ENCODE results near the gene ALDH4A1.

ALDH4A1 gene

GRCh38 chr1:18939398-18940302 is 37.3 kb upstream of the ALDH4A1 start:
- DNase-seq: no peak

DNA sequence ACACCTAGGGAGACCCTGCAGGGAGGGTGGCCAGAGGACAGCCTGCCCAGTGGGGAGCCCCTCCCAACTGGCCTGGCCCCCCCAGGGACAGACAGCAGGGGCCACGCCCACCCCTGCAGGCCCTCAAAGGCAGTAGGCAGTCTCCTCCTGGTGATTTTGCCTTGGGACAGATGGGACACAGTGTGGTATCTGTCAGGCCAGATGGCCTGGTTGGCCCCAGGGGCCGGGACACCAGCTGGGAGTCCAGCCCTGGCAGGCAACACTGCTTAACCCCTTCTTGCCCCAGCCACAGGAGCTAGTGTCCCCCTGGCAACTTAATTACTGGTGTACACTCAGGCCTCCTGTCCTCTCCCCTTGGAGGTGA is 36.3 kb upstream of the ALDH4A1 start:
- no peak for DNase-seq

DNA sequence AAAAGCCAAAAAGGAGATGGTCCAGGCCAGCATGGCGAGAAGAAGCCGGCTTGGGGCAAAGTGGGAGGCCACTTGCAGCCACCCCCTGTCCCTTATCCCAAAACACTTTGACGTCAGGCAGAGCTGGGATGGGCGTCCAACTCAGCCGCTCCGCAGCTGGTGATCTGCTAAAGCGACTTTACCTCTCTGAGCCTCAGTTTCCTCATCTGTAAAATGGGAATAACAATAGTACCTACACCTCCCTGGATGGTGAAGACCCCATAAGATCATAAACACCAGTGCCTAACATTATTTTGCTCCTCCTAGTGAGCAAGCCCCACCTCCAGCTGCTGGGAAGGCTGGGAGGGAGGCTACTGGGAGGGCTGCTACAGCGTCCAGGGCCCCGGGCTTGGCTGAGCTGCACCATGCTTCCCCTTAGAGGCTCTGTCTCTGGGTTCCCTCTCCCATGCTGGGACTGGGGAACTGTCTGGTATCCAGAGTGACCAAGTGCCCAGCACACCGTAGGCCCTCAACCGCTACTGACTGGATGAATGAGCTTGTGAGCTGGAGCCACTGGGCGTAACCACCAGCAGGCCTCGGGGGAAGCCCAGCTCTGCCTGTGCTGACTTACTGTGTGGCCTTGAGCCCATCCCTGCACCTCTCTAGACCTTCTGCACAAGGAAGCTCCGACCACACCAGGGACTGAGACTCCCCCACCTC is 35.8 kb upstream of the ALDH4A1 start:
- no peak for DNase-seq

GRCh38 chr1:18937539-18937938 is 35.2 kb upstream of the ALDH4A1 start:
- no peak for DNase-seq

GRCh38 chr1:18936814-18937481 is 34.6 kb upstream of the ALDH4A1 start:
- no peak for DNase-seq

GRCh38 chr1:18936471-18936813 is 34.1 kb upstream of the ALDH4A1 start:
- DNase-seq: no peak

DNA sequence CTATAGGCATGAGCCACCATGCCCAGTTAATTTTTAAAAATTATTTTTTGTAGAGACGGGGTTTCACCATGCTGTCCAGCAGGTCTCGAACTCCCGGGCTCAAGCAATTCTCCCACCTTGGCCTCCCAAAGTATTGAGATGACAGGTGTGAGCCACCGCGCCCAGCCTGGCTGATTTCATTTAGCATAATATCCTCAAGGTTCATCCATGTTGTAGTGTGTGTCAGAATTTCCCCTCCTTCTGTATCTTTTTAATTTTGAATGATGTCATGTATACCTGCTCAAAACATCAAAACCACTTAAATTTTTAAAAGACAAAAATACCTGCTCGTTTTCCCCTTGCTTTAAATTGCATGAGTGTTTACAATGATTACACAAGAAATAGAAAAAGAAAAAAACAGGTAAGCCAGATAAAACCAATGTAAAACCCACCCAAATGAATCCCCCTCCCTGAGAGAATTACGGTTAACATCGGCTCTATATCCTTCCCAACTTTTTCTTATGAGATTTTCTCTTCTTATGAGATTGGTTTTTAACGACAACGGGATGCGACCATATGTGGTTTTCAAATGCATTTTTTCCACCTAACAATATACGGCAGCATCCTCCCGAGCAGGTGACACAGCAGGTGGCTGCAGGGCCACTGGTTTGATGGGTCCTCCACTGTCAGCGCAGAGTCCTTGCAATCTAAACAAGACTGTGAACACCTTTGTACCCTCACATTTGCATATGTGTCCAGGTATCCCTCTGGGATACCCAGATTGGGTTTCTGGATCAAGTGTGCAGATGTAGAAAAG is 32.0 kb upstream of the ALDH4A1 start:
- DNase-seq: no peak

GRCh38 chr1:18932879-18933278 is 30.5 kb upstream of the ALDH4A1 start:
- no peak for DNase-seq

- DNase-seq: no peak
Measured at GRCh38 chr1:18932387-18932786, 30.0 kb upstream of the ALDH4A1 start.

- no peak for DNase-seq
Measured at GRCh38 chr1:18931730-18932129, 29.4 kb upstream of the ALDH4A1 start.

GRCh38 chr1:18929686-18930085 is 27.3 kb upstream of the ALDH4A1 start:
- no peak for DNase-seq

- DNase-seq: no peak
Measured at GRCh38 chr1:18928985-18929384, 26.6 kb upstream of the ALDH4A1 start.

DNA sequence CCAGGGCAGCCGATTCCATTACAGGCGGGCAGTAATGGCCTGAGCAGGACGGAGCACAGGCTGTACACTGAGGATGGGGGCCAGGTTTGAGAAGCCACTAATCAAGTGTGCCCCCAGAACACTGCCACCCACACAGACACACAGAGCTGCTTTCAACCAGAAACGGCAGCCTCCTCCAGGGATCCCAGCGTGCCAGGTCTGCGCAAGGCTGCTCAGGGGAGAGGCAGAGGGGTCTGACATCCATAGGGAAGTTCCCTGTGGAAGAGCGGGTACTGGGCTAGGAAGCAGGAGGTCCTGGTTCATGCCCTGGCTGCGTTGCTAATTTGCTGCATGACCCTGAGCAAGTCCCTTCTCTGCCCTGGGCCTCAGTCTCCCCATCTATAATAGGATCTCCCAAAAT is 26.1 kb upstream of the ALDH4A1 start:
- DNase-seq: no peak

DNA sequence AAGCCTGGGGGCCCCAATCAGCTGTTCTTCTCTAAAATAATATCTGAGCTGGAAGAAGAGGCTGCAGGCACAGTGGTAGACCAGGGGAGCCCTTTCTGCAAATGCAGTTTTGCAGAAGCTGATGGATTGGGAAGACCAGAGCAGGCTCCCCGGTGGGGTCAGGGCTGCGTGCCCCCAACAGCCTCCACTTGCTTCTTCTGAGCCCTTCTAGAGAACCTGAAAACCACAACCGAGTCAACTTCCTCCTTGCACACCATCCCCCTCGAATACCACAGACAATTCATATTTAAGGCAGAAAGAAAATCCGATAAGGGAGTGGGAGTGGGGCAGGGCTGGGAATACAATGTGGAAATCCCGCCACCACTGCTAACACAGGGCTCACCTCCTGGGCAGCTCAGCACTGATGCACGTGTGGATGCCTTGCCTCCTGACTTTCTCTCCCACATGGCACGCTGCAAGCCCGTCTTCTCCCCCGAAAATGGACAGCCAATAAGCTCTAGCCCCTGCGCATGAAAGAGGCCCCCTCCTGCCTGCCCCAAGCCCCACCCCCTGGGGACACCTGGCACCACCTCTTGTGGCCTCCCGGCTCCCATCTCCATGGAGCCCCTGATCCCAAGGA is 25.4 kb upstream of the ALDH4A1 start:
- DNase-seq: peak; percentile 78

GRCh38 chr1:18927082-18927653 is 24.8 kb upstream of the ALDH4A1 start:
- DNase-seq: peak; percentile 46

DNA sequence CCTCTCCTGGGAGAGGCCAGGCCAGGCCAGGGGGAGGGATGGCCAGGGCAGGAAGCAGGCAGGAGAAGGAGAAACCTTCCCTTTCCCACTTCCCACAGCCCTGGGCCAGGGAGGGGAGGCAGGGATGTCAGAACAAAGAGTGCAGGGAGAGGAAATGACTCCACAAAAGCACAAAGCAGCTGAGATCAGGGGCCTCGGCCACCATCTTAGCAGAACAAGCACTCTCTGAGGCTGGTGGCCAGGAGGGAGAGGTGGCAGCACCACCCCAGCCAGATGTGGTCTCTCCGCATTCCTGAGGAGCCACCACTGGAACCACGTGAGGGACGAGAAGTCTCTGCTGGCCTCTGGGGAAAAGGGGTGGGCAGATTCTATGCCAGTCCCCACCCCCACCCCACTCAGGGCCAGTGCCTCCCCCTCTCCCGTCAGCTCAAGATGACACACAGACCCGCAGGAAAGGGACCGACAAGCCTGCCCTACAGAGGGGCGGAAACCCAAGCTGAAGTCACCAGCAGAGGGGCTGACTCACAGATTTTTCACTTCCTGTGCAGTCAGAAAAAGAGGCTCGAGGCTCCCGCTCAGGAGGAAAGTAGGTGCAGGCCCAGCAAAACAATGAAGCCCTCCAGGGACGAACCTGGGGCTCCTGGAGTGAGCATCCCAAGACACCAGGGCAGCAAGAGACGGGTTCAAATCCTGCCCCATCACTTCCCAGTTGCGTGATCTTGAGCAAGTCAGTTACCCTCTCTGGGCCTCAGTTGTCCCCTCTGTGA is 24.1 kb upstream of the ALDH4A1 start:
- peak; percentile 96 for DNase-seq

DNA sequence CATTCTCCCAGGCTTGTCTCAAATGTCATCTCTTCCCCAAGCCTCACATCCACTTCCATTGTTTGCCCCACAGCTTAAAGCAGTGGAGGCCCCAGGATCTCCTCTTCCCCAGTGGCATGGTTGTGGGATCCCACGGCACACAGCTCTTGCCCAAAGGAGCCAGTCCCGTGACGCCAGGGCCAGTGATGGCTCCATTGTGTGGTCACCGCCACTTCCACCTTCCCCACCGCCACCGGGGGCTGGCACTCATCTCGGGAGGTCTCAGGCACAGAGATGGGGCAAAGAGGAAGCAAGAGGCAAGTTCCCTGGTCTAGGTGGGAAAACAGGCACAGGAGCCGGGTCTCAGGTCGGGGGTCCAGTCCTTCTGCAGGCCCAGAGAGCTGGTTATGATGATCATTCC is 22.9 kb upstream of the ALDH4A1 start:
- no peak for DNase-seq

GRCh38 chr1:18924221-18924691 is 21.9 kb upstream of the ALDH4A1 start:
- DNase-seq: no peak

DNA sequence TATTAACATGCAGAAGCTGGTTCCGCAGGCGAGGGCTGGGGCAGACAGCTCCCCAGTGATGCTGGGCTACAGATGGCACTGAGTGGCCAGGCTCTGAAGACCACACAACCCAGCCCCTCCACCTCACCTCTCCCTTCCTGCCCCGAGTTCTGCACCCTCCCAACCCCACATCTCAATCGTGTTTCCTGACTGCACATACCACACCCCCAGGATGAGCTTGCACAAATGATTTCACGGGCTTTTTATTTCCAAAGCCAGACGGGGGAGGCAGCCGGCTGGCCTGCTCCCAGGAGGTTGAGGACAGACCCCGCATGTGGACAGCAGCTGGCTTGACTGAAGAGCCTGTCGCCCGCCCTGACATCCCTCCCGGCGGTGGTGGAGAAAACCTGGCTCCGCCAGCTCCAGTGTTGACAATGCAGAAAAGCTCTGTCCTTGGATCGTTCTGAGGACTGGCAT is 21.4 kb upstream of the ALDH4A1 start:
- DNase-seq: no peak

GRCh38 chr1:18922848-18923755 is 20.7 kb upstream of the ALDH4A1 start:
- DNase-seq: no peak
